CD4-positive, alpha-beta T cell (primary cell): ENCODE results near the gene SRRM1. TPM values are rescaled to one million over a fixed set of nuclear protein-coding genes. Genes with fewer than 3 reads are reported as not detected.
"Not testable (repeated sequence)": the region's sequence is repeated elsewhere in the genome, so short reads cannot be mapped to it uniquely, and the experiment has no call there.

Experiments
- ATAC-seq: fragments of 200-7000 bp; cut with Tn5 transposase; one replicate; pipeline ENCODE4 v1.10.0; 2022; ENCODE audit warnings: mild to moderate bottlenecking; ENCODE audit not compliant: poor library complexity
- CTCF ChIA-PET: fragments of 350-600 bp; sonication (Branson Sonifier 250); formaldehyde crosslinking; loops from one replicate; lab custom pipeline; 2021; ENCODE audit warnings: antibody characterized with exemption, inconsistent platforms; lab: Charles Lee
- POLR2A ChIA-PET: fragments of 350-600 bp; sonication (Branson Sonifier 250); formaldehyde crosslinking; loops from one replicate; lab custom pipeline; 2021; ENCODE audit warnings: antibody characterized with exemption, inconsistent platforms; lab: Charles Lee
- DNase-seq, 14 experiments: peaks; one replicate each; pipeline ENCODE4 v3.0.0-alpha.2; 2013 to 2020; ENCODE audit warnings: mixed read lengths in 2 of 14
- H3K27ac ChIP-seq, 2 donors: one replicate each; pipeline versions ENCODE4 v1.5.1 to v1.7.0; 2013; ENCODE audit warnings: low read length in 2 of 2, low read depth in 1 of 2, mild to moderate bottlenecking in 1 of 2
- H3K27me3 ChIP-seq, 2 experiments: 1 replicate in 1 of 2; 2 replicates in 1 of 2; pipeline versions ENCODE4 v1.6.1 to v1.7.0; 2013; ENCODE audit warnings: low read length in 2 of 2, control low read depth in 1 of 2, mild to moderate bottlenecking in 1 of 2, moderate library complexity in 1 of 2; ENCODE audit not compliant: insufficient read depth in 2 of 2, control insufficient read depth in 1 of 2
- H3K36me3 ChIP-seq: one replicate; pipeline ENCODE4 v1.6.1; 2013; ENCODE audit warnings: low read length, control low read depth; ENCODE audit not compliant: insufficient read depth
- H3K4me1 ChIP-seq: one replicate; pipeline ENCODE4 v1.6.1; 2013; ENCODE audit warnings: low read length, control low read depth; ENCODE audit not compliant: insufficient read depth
- H3K4me3 ChIP-seq: one replicate; pipeline ENCODE4 v1.5.1; 2013; ENCODE audit warnings: mild to moderate bottlenecking, low read length, moderate library complexity
- H3K9me3 ChIP-seq, 2 experiments: 1 replicate in 1 of 2; 2 replicates in 1 of 2; pipeline versions ENCODE4 v1.6.1 to v1.7.0; 2013; ENCODE audit warnings: low read length in 2 of 2, mild to moderate bottlenecking in 2 of 2, control low read depth in 1 of 2, moderate library complexity in 1 of 2; ENCODE audit not compliant: control insufficient read depth in 1 of 2, insufficient read depth in 1 of 2
- H3K27ac Mint-ChIP-seq: one replicate; pipeline ENCODE4 v1.8.0; 2020; ENCODE audit warnings: mixed read lengths
- H3K27me3 Mint-ChIP-seq: one replicate; pipeline ENCODE4 v1.8.0; 2021; ENCODE audit warnings: mixed read lengths
- H3K36me3 Mint-ChIP-seq: one replicate; pipeline ENCODE4 v1.8.0; 2021; ENCODE audit warnings: low read depth, mixed read lengths
- H3K4me1 Mint-ChIP-seq: one replicate; pipeline ENCODE4 v1.8.0; 2021; ENCODE audit warnings: low read depth, mixed read lengths
- H3K4me3 Mint-ChIP-seq: one replicate; pipeline ENCODE4 v1.8.0; 2020; ENCODE audit warnings: mild to moderate bottlenecking, mixed read lengths
- H3K9me3 Mint-ChIP-seq: one replicate; pipeline ENCODE4 v1.8.0; 2020; ENCODE audit warnings: mixed read lengths
- CTCF ChIP-seq: fragments of 200-600 bp; IDR thresholded peaks from one replicate; pipeline ENCODE4 v1.8.0; 2022; ENCODE audit warnings: antibody characterized with exemption, mild to moderate bottlenecking
- intact Hi-C, 2 experiments: fragments of 100-400 bp; cut with DNase I in 1 of 2; cut with micrococcal nuclease in 1 of 2; formaldehyde crosslinking; loops; one replicate each; pipeline versions ENCODE4 v1.15.1 to v1.9.0; 2023 to 2025; cut with DNase I, micrococcal nuclease
- total RNA-seq, 174 experiments: library from RNA in 2 of 174; stranded (reverse) in 2 of 174; gene quantifications; one replicate each; pipeline ENCODE4 v1.2.3 and lab custom pipeline; 2021 to 2026

SRRM1 gene
- total RNA-seq, 2 experiments from 2014 or later: 338 to 360 TPM

- no peaks in the 10 kb centered on the region for H3K27me3 Mint-ChIP-seq
- no peaks in the 10 kb centered on the region for H3K9me3 ChIP-seq
- no peaks in the 10 kb centered on the region for H3K27me3 ChIP-seq
- DNase-seq (peak in 4 of 14 experiments; percentile 7 to 62 (median 22)), ATAC-seq (no peak)
- H3K36me3 Mint-ChIP-seq: no peaks in the 10 kb centered on the region
- peaks cover 17% of the 10 kb centered on the region for H3K4me1 ChIP-seq
- H3K27ac Mint-ChIP-seq: no peak overlapping the region
- intact Hi-C loops: loop anchor here in 1 of 2 experiments (10.0 kb wide), 1 partner anchor 509 kb away; no protein-coding TSS in a partner anchor
- H3K27ac ChIP-seq: no peak overlapping the region
- POLR2A ChIA-PET: interaction anchor here (2.3 kb wide), 1 partner anchor 50 kb away, joined by 6 read pairs; the partner anchor contains the start of gene CLIC4
- no peak overlapping the region for H3K4me3 Mint-ChIP-seq
- no peaks in the 10 kb centered on the region for H3K9me3 Mint-ChIP-seq
- TF ChIP-seq CTCF: no peak
- H3K36me3 ChIP-seq: no peaks in the 10 kb centered on the region
- no peaks in the 10 kb centered on the region for H3K4me1 Mint-ChIP-seq
- CTCF ChIA-PET: no interaction called here
- H3K4me3 ChIP-seq: no peak overlapping the region
Observed at GRCh38 chr1:24695202-24695974, 52.3 kb downstream of the SRRM1 start.

GRCh38 chr1:24696041-24696755, 53.1 kb downstream of the SRRM1 start:
- POLR2A ChIA-PET: interaction anchor here (0.6 to 2.3 kb wide), 2 partner anchors 49 to 60 kb away, joined by 4 to 6 read pairs; partner anchors contain the start of gene CLIC4
- TF ChIP-seq CTCF: no peak
- Mint-ChIP-seq H3K9me3 (no peaks in the 10 kb centered on the region), H3K4me1 (no peaks in the 10 kb centered on the region), H3K27ac (no peak overlapping the region), H3K36me3 (no peaks in the 10 kb centered on the region), H3K27me3 (no peaks in the 10 kb centered on the region), H3K4me3 (no peak overlapping the region)
- DNase-seq: no peak
- CTCF ChIA-PET: no interaction called here
- intact Hi-C loops: loop anchor here in 1 of 2 experiments (10.0 kb wide), 1 partner anchor 509 kb away; no protein-coding TSS in a partner anchor
- no peak overlapping the region for H3K4me3 ChIP-seq
- H3K4me1 ChIP-seq: peaks cover 17% of the 10 kb centered on the region
- H3K9me3 ChIP-seq: no peaks in the 10 kb centered on the region
- no peak overlapping the region for H3K27ac ChIP-seq
- no peaks in the 10 kb centered on the region for H3K36me3 ChIP-seq
- no peak for ATAC-seq
- no peaks in the 10 kb centered on the region for H3K27me3 ChIP-seq

GRCh38 chr1:24696756-24697330, 53.7 kb downstream of the SRRM1 start:
- Mint-ChIP-seq H3K9me3 (no peaks in the 10 kb centered on the region), H3K4me3 (no peak overlapping the region), H3K27me3 (no peaks in the 10 kb centered on the region), H3K36me3 (no peaks in the 10 kb centered on the region), H3K27ac (no peak overlapping the region), H3K4me1 (no peaks in the 10 kb centered on the region)
- ATAC-seq (no peak), DNase-seq (no peak)
- H3K9me3 ChIP-seq: no peaks in the 10 kb centered on the region
- H3K36me3 ChIP-seq: no peaks in the 10 kb centered on the region
- TF ChIP-seq CTCF: no peak
- peaks cover 17% of the 10 kb centered on the region for H3K4me1 ChIP-seq
- intact Hi-C loops: loop anchor here in 1 of 2 experiments (10.0 kb wide), 1 partner anchor 508 kb away; no protein-coding TSS in a partner anchor
- POLR2A ChIA-PET: interaction anchor here (0.6 to 2.3 kb wide), 2 partner anchors 49 to 59 kb away, joined by 4 to 6 read pairs; partner anchors contain the start of gene CLIC4
- H3K27me3 ChIP-seq: no peaks in the 10 kb centered on the region
- no peak overlapping the region for H3K27ac ChIP-seq
- CTCF ChIA-PET: no interaction called here
- H3K4me3 ChIP-seq: no peak overlapping the region

GRCh38 chr1:24697453-24698001, 54.4 kb downstream of the SRRM1 start:
- H3K4me1 Mint-ChIP-seq, H3K27me3 Mint-ChIP-seq, H3K27me3 ChIP-seq, ATAC-seq, H3K36me3 ChIP-seq, H3K9me3 ChIP-seq, H3K9me3 Mint-ChIP-seq, H3K27ac ChIP-seq, H3K27ac Mint-ChIP-seq, H3K4me3 ChIP-seq, H3K36me3 Mint-ChIP-seq, DNase-seq, CTCF ChIA-PET, H3K4me3 Mint-ChIP-seq: not testable (repeated sequence)
- POLR2A ChIA-PET: interaction anchor here (2.3 kb wide), 1 partner anchor 48 kb away, joined by 6 read pairs; the partner anchor contains the start of gene CLIC4
- H3K4me1 ChIP-seq: peaks cover 17% of the 10 kb centered on the region
- intact Hi-C loops: loop anchor here in 1 of 2 experiments (10.0 kb wide), 1 partner anchor 507 kb away; no protein-coding TSS in a partner anchor
